H9 (cell line): ENCODE data around the gene KIF26B. TPM values are rescaled to one million over a fixed set of nuclear protein-coding genes. Genes with fewer than 3 reads are reported as not detected.

ENCODE experiments used
- DNase-seq: peaks from one replicate; pipeline ENCODE4 v3.0.0-alpha.2; 2017
- H2AFZ ChIP-seq: one replicate; pipeline ENCODE4 v1.6.1; 2013; ENCODE audit warnings: mild to moderate bottlenecking, low read length, control low read depth, moderate library complexity
- H2AK5ac ChIP-seq: 2 replicates; pipeline ENCODE4 v1.6.1; 2013; ENCODE audit warnings: low read length, control low read depth, mixed read lengths; ENCODE audit not compliant: insufficient read length
- H2BK120ac ChIP-seq: one replicate; pipeline ENCODE4 v1.6.1; 2013; ENCODE audit warnings: low read depth, mild to moderate bottlenecking, low read length, control low read depth, inconsistent platforms; ENCODE audit not compliant: poor library complexity, severe bottlenecking
- H2BK12ac ChIP-seq: 2 replicates; pipeline ENCODE4 v1.6.1; 2013; ENCODE audit warnings: low read length, control low read depth, mixed read lengths, low read depth; ENCODE audit not compliant: insufficient read length
- H2BK15ac ChIP-seq: 2 replicates; pipeline ENCODE4 v1.6.1; 2013; ENCODE audit warnings: low read depth, low read length, control low read depth
- H2BK20ac ChIP-seq: one replicate; pipeline ENCODE4 v1.6.1; 2013; ENCODE audit warnings: low read depth, mild to moderate bottlenecking, low read length, control low read depth, inconsistent platforms; ENCODE audit not compliant: poor library complexity, severe bottlenecking
- H2BK5ac ChIP-seq: 2 replicates; pipeline ENCODE4 v1.6.1; 2013; ENCODE audit warnings: low read length, control low read depth, mixed read lengths; ENCODE audit not compliant: insufficient read length
- H3K14ac ChIP-seq: 2 replicates; pipeline ENCODE4 v1.6.1; 2013; ENCODE audit warnings: low read length, control low read depth; ENCODE audit not compliant: insufficient read depth
- H3K18ac ChIP-seq: 2 replicates; pipeline ENCODE4 v1.6.1; 2013; ENCODE audit warnings: low read depth, mild to moderate bottlenecking, mixed read lengths, low read length, control low read depth; ENCODE audit not compliant: insufficient read length
- H3K23ac ChIP-seq: 2 replicates; pipeline ENCODE4 v1.6.1; 2013; ENCODE audit warnings: low read length, control low read depth, mixed read lengths, low read depth; ENCODE audit not compliant: insufficient read length
- H3K23me2 ChIP-seq: 2 replicates; pipeline ENCODE4 v1.6.1; 2013; ENCODE audit warnings: low read depth, mild to moderate bottlenecking, mixed read lengths, low read length, control low read depth; ENCODE audit not compliant: insufficient read length, poor library complexity, severe bottlenecking
- H3K27ac ChIP-seq: 2 replicates; pipeline ENCODE4 v1.5.1; 2013; ENCODE audit warnings: low read length, control low read depth, mixed read lengths, low read depth; ENCODE audit not compliant: insufficient read length
- H3K27me3 ChIP-seq: 2 replicates; pipeline ENCODE4 v1.6.1; 2013; ENCODE audit warnings: low read length, control low read depth, inconsistent platforms; ENCODE audit not compliant: insufficient read depth
- H3K4ac ChIP-seq: 2 replicates; pipeline ENCODE4 v1.6.1; 2013; ENCODE audit warnings: low read depth, mild to moderate bottlenecking, control low read depth, inconsistent platforms, low read length, moderate library complexity
- H3K4me1 ChIP-seq: 2 replicates; pipeline ENCODE4 v1.6.1; 2013; ENCODE audit warnings: low read length, control low read depth, inconsistent platforms; ENCODE audit not compliant: insufficient read depth
- H3K4me2 ChIP-seq: 2 replicates; pipeline ENCODE4 v1.6.1; 2013; ENCODE audit warnings: low read length, control low read depth, mixed read lengths; ENCODE audit not compliant: insufficient read length, insufficient read depth
- H3K56ac ChIP-seq: 2 replicates; pipeline ENCODE4 v1.6.1; 2013; ENCODE audit warnings: low read depth, mild to moderate bottlenecking, mixed read lengths, low read length, control low read depth; ENCODE audit not compliant: insufficient read length
- H3K79me1 ChIP-seq: 2 replicates; pipeline ENCODE4 v1.6.1; 2013; ENCODE audit warnings: low read depth, mild to moderate bottlenecking, moderate library complexity, low read length, control low read depth, inconsistent platforms; ENCODE audit not compliant: insufficient read depth, poor library complexity, severe bottlenecking
- H3K79me2 ChIP-seq: 2 replicates; pipeline ENCODE4 v1.6.1; 2013; ENCODE audit warnings: low read length, control low read depth, inconsistent platforms; ENCODE audit not compliant: insufficient read depth
- H3K9ac ChIP-seq: 2 replicates; pipeline ENCODE4 v1.6.1; 2013; ENCODE audit warnings: low read length, control low read depth, mixed read lengths; ENCODE audit not compliant: insufficient read length; ENCODE audit errors: extremely low read depth
- H3K9me3 ChIP-seq: one replicate; pipeline ENCODE4 v1.6.1; 2013; ENCODE audit warnings: low read depth, low read length, inconsistent platforms; ENCODE audit not compliant: control insufficient read depth
- H3T11ph ChIP-seq: one replicate; pipeline ENCODE4 v1.6.1; 2013; ENCODE audit warnings: mild to moderate bottlenecking, low read length, control low read depth, inconsistent platforms
- H4K20me1 ChIP-seq: one replicate; pipeline ENCODE4 v1.6.1; 2013; ENCODE audit not compliant: control insufficient read depth, insufficient read length, insufficient read depth
- H4K5ac ChIP-seq: 2 replicates; pipeline ENCODE4 v1.6.1; 2013; ENCODE audit warnings: low read depth, mild to moderate bottlenecking, mixed read lengths, low read length, control low read depth; ENCODE audit not compliant: insufficient read length
- H4K8ac ChIP-seq: replicated peaks from 2 replicates; pipeline ENCODE4 v1.6.1; 2013; ENCODE audit warnings: low read length, control low read depth, mixed read lengths, low read depth; ENCODE audit not compliant: insufficient read length
- H4K91ac ChIP-seq: 2 replicates; pipeline ENCODE4 v1.6.1; 2013; ENCODE audit warnings: low read depth, mild to moderate bottlenecking, moderate library complexity, mixed read lengths, low read length, control low read depth; ENCODE audit not compliant: insufficient read length
- H3K27ac Mint-ChIP-seq, 3 experiments: 2 replicates in 2 of 3; 3 replicates in 1 of 3; pipeline ENCODE4 v1.8.0; 2020 to 2021; ENCODE audit warnings: mixed read lengths in 3 of 3, mild to moderate bottlenecking in 1 of 3, moderate library complexity in 1 of 3
- H3K27me3 Mint-ChIP-seq: 2 replicates; pipeline ENCODE4 v1.8.0; 2021; ENCODE audit warnings: low read depth, mild to moderate bottlenecking, moderate library complexity, mixed read lengths
- H3K36me3 Mint-ChIP-seq, 3 experiments: 2 replicates in 2 of 3; 3 replicates in 1 of 3; pipeline ENCODE4 v1.8.0; 2020 to 2021; ENCODE audit warnings: low read depth in 3 of 3, mixed read lengths in 3 of 3; ENCODE audit not compliant: insufficient read depth in 1 of 3
- H3K4me1 Mint-ChIP-seq, 2 experiments: 2 replicates each; pipeline ENCODE4 v1.8.0; 2020; ENCODE audit warnings: mixed read lengths in 2 of 2
- H3K4me3 Mint-ChIP-seq, 2 experiments: 2 replicates in 1 of 2; 3 replicates in 1 of 2; pipeline ENCODE4 v1.8.0; 2020 to 2021; ENCODE audit warnings: mild to moderate bottlenecking in 2 of 2, mixed read lengths in 2 of 2, moderate library complexity in 1 of 2
- H3K9me3 Mint-ChIP-seq, 2 experiments: 2 replicates in 1 of 2; 3 replicates in 1 of 2; pipeline ENCODE4 v1.8.0; 2020; ENCODE audit warnings: mild to moderate bottlenecking in 2 of 2, mixed read lengths in 2 of 2, moderate library complexity in 1 of 2
- WGBS: extraction: QIAGEN DNeasy Blood & Tissue Kit; methylation state at CpG from one replicate; pipeline ENCODE4 v1.1.7; 2013; ENCODE audit warnings: missing lambda C conversion rate, low lambda C conversion rate, mixed read lengths; ENCODE audit not compliant: insufficient read length; ENCODE audit errors: extremely low coverage; 5-methylcytosine and 5-hydroxymethylcytosine counted together
- total RNA-seq: library from RNA; stranded (reverse); gene quantifications from 2 replicates; pipeline ENCODE4 v1.2.1, GENCODE V29; 2021
- TF ChIP-seq, protein P1 (sequence below): fragments of 200-600 bp; sonication (generic); conservative IDR thresholded peaks from 3 replicates; pipeline ENCODE4 v1.8.0; 2021; ENCODE audit warnings: antibody characterized with exemption, mild to moderate bottlenecking

The KIF26B gene
- total RNA-seq, 1 experiment from 2014 or later, result 0.13 TPM

DNA sequence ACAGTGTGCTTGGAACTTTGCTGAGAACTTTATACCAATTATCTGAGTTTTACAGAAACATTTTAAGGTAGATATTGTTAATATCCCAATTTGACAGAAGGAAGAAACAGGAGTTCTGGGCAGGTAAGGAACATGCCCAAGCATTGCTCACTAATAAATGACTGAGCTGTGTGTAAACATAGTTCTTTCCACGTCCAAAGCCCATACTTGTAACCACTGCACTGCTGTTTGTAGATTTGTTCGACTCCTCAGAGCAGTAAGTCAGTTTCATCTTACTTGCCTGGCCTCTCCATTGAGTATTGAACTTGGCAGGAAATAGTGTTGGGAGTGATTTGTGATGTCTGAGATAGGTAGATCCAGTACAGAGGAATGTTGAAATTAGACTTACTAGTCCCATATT lies 335.1 kb downstream of the KIF26B start:
- no peaks in the 10 kb centered on the region for H3K23me2 ChIP-seq
- H3K27me3 Mint-ChIP-seq, result peaks cover 33% of the 10 kb centered on the region
- no peak overlapping the region for H2AFZ ChIP-seq
- H4K20me1 ChIP-seq, result no peaks in the 10 kb centered on the region
- H3K27me3 ChIP-seq, result no peaks in the 10 kb centered on the region
- H3K23ac ChIP-seq, result no peak overlapping the region
- no peak overlapping the region for H2BK12ac ChIP-seq
- H3K9me3 Mint-ChIP-seq, result peaks cover 6 to 10% of the 10 kb centered on the region in 2 experiments; a peak in 3 of 5 replicates
- H2BK15ac ChIP-seq, result no peak overlapping the region
- no peak overlapping the region for H3K18ac ChIP-seq
- WGBS, result no CpG with 5 or more reads among the region's 2 CpGs
- no peak overlapping the region for H3T11ph ChIP-seq
- H3K4me2 ChIP-seq, result no peak overlapping the region
- H3K9ac ChIP-seq, result no peak overlapping the region
- no peak overlapping the region for H2BK120ac ChIP-seq
- no peak overlapping the region for H3K4ac ChIP-seq
- H4K5ac ChIP-seq, result no peak overlapping the region
- no peak for DNase-seq
- H3K27ac Mint-ChIP-seq, result no peak overlapping the region
- H2BK20ac ChIP-seq, result no peak overlapping the region
- H4K91ac ChIP-seq, result no peak overlapping the region
- TF ChIP-seq, protein P1, sequence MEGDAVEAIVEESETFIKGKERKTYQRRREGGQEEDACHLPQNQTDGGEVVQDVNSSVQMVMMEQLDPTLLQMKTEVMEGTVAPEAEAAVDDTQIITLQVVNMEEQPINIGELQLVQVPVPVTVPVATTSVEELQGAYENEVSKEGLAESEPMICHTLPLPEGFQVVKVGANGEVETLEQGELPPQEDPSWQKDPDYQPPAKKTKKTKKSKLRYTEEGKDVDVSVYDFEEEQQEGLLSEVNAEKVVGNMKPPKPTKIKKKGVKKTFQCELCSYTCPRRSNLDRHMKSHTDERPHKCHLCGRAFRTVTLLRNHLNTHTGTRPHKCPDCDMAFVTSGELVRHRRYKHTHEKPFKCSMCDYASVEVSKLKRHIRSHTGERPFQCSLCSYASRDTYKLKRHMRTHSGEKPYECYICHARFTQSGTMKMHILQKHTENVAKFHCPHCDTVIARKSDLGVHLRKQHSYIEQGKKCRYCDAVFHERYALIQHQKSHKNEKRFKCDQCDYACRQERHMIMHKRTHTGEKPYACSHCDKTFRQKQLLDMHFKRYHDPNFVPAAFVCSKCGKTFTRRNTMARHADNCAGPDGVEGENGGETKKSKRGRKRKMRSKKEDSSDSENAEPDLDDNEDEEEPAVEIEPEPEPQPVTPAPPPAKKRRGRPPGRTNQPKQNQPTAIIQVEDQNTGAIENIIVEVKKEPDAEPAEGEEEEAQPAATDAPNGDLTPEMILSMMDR, result no peak
- no peak overlapping the region for H2BK5ac ChIP-seq
- no peak overlapping the region for H2AK5ac ChIP-seq
- H4K8ac ChIP-seq, result no peak overlapping the region
- no peak overlapping the region for H3K4me3 Mint-ChIP-seq
- no peaks in the 10 kb centered on the region for H3K79me1 ChIP-seq
- H3K14ac ChIP-seq, result no peak overlapping the region
- H3K4me1 ChIP-seq, result peaks cover 2% of the 10 kb centered on the region; the same call in 1 of the 2 replicates
- peaks cover 20 to 21% of the 10 kb centered on the region in 2 experiments for H3K4me1 Mint-ChIP-seq
- no peak overlapping the region for H3K27ac ChIP-seq
- H3K56ac ChIP-seq, result no peak overlapping the region
- H3K36me3 Mint-ChIP-seq, result peaks cover 0 to 2% (median under 1%) of the 10 kb centered on the region in 3 experiments; a peak in 2 of 7 replicates
- no peaks in the 10 kb centered on the region for H3K9me3 ChIP-seq
- no peaks in the 10 kb centered on the region for H3K79me2 ChIP-seq
